GM18870 (cell line): ENCODE measurements around the gene LRMDA.

Experiments used
- ATAC-seq: cut with Tn5 transposase; IDR thresholded peaks from one replicate; pipeline ENCODE4 v1.9.1; 2021; ENCODE audit warnings: moderate library complexity; ENCODE audit not compliant: unreplicated experiment

Gene LRMDA

GRCh38 chr10:75531571-75532031, 100.2 kb downstream of the LRMDA start:
- no peak for ATAC-seq

DNA sequence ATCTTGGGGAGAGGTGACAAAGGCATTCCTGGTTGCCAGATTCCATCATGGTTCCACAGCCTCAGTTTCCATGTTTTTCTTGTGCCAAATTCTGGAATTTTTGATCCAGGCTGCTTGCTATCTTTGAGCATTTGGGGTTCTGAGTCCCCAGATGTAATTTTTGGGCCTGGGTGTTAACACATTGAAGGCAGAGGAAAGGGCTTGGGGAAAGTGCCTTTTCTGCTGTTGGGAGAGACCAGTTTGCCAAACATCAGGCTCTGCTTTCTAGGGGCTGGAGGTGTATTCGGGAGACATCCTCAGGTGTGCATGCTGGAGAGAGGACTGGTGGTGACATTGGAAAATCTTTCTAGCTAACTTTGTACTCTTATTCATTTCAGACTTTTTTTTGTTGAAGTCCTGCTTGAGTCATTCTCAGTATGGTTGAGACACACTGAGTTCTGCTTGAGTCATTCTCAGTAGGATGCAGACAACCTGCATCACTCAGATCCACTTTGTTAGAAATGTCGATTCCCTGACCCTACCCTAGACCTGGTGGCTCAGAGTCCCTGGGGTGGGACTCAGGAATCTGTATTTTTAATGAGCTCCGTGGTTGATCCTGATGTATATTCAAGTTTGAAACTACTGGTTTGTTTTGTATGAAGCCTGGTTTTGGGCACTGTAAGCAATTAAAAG, 101.0 kb downstream of the LRMDA start:
- ATAC-seq = peak; percentile 44

DNA sequence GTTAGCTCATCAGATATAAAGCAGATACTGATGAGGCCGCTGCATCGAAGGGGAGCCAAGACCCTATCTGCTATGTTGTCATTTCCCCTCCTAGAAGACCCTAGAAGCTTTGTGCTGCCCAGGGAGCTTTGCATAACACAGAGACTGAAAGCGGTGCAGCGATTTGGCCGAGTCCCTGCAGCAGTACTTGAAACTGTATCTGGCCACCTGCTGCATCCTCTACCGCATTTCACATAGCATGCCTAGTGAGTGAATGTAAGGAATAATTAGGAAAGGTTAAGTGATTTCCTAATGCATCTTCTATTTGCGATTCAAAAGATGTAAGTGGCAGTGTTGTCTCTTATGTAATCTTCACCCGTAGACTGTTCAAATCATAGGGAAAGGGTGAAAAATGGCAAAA, 106.7 kb downstream of the LRMDA start:
- ATAC-seq = no peak

- ATAC-seq = no peak
Observed at GRCh38 chr10:75538765-75539164, 107.3 kb downstream of the LRMDA start.

GRCh38 chr10:75540357-75540966, 109.0 kb downstream of the LRMDA start:
- ATAC-seq = peak; percentile 52

DNA sequence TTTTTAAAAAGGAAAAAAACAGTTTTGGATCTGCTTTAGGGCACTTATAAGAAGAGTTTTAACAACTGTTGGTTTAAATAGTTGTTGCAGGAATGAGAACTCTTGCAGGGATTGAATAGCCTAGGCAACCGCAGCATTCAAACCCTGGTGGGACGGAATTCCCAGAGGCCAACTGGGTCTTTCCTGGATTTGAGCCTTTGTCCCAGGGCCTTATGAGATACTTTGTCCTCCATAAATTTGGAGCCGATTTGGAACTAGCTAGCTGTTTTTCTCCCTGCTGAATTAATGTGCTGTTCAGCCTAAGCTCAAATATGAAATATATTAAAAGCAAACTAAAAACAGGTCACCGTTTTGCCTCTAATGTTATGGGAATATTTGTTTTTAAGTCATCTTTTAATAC, 109.6 kb downstream of the LRMDA start:
- ATAC-seq = no peak

- no peak for ATAC-seq
Observed at GRCh38 chr10:75541411-75541810, 110.0 kb downstream of the LRMDA start.

DNA sequence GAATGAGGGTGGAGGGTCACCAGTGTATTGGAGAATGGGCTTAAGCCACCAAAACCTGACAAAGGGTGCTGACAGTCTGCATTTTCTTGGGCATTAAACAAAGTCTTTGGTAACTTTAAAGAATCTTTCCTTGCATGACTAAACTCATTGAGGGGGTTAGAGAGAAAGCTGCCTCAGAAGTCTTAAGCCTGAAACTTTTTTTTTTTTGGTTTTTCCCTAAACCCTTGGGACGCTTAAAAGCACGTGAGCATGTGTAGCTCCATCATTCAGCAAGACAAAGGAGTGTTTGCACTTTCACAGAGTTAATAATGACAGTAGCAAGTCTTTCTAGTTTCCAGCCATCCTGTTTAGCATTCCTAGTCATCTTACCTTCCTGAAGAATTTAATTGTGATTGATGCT, 110.7 kb downstream of the LRMDA start:
- no peak for ATAC-seq

DNA sequence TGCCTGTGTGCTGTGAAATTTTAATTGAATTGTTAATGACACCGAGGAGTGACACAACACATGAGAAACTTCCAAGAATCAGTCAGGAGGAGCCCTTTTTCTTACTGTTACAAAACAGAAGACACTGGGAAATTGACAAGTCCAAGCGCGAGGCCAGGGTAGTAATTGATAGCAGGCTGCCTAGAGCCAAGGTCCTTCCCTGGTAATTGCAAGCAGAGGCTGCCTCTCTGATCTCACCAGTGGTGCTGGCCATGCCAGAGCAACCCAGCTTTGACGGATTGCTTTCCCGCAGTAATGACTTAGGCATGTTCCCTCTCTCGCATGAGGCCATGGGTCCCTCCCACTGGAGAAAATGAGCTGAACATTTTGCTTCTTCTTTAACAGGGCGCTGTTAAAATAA, 111.5 kb downstream of the LRMDA start:
- no peak for ATAC-seq

DNA sequence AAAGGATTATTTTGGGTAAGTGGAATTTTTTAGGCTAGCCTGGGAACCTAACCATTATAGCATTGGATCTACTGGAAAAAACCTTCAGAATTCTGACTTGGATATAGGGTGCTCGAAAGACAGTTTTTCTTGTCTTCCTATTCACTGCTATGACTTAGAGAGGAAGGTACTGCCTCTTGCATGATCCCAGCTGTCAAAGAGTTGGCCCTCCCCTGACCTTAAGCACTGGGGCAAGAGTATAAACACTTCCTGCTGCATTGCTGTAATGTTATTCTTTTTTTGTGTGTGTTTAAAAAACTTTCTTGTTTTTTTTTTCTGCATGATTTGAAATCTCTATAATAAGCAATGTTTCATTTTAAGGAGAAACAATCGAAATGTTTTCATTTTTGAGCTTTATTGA, 113.0 kb downstream of the LRMDA start:
- ATAC-seq = no peak

DNA sequence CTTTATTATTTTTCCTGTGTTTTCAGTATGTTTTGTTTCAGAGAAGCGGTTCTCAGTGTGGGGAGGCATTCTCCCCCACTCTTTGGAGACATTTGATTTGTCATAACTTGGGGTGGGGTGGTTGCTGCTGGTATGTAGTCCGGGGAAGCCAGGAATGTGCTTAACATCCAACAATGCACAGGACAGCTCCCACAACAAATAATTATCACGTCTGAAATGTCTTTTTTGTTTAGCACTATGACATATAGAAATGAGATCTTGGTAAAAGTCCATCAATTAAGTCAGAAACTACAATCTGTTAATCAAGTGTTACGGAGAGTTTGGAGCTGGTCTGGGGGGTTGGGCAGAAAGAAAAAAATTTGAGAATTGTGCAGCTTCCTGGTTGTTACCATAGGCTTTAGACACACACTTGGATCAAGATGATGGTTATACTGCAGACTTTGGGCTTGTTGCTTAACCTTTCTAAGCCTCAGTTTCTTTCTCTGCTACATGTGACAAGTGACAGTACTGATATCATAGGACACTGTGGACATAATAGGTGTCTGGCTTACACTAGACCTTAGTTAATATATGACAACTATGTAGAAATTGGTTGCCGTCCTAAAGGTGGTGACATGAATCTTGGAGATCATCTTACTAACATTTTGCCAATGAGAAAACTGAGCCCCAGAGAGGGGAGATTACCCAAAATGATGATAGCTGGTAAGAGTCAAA, 113.7 kb downstream of the LRMDA start:
- no peak for ATAC-seq

DNA sequence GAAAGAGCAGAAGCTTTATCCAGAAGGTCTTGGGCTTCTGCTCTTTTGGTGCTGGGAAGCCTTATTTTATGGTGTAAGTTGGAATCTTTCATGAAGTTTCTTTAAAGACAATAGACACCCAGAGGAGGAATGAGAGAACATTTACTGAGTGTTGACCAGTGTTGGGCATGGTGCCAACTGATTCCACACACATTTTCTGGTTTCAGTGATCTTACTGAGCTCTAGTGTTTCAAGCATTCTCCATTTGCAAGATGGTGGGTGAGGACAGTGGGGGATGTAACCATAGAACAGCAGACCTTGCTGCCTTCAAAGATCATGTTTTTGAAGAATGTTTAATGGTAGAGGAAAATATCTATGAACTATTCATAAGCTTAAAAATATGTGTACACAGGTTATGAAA, 114.6 kb downstream of the LRMDA start:
- ATAC-seq = no peak

GRCh38 chr10:75547391-75548298, 116.2 kb downstream of the LRMDA start:
- no peak for ATAC-seq

GRCh38 chr10:75548356-75548755, 116.9 kb downstream of the LRMDA start:
- no peak for ATAC-seq

DNA sequence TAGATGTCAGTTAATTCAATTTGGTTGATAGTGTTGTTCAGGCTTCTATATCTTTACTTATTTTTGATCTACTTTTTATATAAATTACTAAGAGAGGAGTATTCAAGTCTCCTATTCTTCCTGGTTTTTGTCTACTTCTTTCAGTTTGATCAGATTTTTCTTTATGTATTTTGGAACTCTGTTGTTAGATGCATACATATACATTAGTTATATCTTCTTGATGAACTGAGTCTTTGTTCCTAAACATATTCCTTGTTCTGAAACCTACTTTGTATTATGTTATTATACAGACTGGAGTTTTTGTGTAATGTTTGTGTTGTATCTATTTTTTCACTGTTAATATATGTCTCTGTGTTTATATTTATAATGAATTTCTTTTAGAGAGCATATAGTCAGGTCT, 118.8 kb downstream of the LRMDA start:
- no peak for ATAC-seq

DNA sequence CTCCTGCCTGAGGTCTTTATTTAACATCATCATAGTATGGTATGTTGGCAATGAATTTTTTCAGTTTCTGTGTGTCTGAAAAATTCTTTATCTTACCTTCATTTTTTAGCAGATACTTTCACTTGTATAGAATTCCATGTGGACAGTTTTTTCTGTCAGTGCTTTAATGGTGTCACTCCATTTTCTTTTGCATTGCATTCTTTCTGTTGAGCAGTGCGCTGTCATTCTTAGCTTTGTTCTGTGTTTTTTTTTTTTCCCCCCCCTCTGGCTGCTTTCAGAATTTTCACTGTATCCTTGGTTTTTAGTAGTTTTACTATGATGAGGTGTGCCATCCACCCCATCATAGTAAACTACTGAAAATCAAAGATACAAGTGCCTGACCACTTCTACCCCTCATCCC, 120.7 kb downstream of the LRMDA start:
- no peak for ATAC-seq

- no peak for ATAC-seq
Observed at GRCh38 chr10:75553550-75553949, 122.1 kb downstream of the LRMDA start.

DNA sequence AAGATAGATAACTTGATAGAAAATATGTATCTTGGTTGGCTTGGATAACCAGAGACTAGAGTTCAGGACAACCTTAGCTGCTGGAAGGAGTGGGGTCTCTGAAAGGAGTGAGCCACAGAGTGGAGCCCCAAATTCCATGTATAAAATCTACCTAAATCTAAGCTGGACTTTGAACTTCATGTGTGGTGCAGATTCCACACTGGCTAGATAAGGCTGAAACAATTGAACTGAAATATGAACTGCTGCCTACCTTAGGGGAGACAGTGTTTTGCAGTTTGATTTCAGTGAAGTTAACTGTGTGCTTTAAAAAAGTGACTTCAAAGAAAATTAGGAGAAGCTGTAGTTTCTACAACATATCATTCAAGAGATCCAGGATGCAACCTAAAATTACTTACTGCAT, 123.9 kb downstream of the LRMDA start:
- ATAC-seq = no peak

DNA sequence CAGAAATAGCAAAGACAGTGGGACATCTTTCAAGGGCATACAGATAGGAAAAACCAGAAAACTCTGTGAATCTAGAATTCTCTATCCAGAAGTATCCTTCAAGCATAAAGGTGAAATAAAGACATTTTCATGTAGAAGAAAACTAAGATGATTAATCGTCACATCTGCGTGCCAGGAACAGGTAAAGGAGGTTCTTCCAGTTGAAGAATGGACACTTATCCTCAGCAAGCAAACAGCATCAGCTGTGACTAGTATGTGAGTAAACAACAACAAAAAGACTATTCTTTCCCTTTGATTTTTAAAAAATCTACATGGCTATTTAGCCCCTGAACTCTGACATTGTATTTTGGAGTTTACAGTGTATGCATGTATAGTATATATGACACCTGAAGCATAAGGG, 124.9 kb downstream of the LRMDA start:
- ATAC-seq = no peak

DNA sequence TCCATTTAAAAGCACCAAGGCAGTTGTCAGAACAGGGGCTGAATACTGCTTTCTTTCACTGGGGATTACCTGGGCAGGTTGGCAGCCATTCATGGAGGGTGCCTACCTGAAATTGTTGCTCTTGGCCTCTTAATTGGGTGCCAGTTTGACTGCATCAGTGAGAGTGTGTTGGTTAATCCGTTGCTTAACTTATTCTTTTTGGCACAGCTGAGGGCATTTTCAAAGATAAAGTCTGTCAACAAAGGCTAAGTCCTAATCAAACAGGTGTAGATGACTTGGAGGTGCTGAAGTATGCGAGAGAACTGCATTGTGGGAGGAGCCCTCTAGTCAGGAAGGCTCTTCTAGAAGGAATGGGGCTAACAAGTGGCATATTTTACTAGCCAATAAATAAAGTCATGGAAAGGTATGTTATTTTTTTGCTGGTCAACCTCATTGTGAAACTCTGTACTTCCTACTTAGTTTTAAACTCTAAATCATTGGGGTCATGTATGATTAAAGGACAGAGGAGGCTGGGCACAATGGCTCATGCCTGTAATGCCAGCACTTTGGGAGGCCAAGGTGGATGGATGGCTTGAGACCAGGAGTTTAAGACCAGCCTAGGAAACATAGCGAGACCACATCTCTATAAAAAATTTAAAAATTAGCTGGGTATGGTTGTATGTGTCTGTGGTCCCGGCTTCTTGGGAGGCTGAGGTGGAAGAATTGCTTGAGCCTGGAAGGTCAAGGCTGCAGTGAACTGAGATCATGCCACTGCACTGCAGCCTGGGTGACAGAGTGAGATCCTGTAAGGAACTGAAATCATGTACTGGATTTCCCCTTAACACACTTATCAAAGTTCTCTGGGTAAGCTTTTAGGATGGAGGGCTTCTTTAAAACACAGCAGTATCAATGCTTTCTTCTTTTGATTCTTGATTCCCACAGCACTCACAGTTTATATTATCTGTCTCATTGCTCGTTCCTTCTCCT, 134.1 kb downstream of the LRMDA start:
- peak; percentile 81 for ATAC-seq
